Right cardiac atrium (tissue), 5 donors: ENCODE measurements around the gene TLR5. TPM values are rescaled to one million over a fixed set of nuclear protein-coding genes. Genes with fewer than 3 reads are reported as not detected.

Experiments used
- ATAC-seq, 2 donors: fragments of 200-7000 bp; cut with Tn5 transposase; one replicate each; pipeline versions ENCODE4 v1.8.0 to v1.9.1; 2020; ENCODE audit warnings: moderate library complexity in 2 of 2, mild to moderate bottlenecking in 1 of 2
- DNase-seq, 3 donors: peaks; one replicate each; pipeline ENCODE4 v3.0.0-alpha.2; 2020
- H3K27ac ChIP-seq: one replicate; pipeline ENCODE4 v1.5.1; 2013; ENCODE audit warnings: mild to moderate bottlenecking, low read length, control low read depth, moderate library complexity
- H3K27me3 ChIP-seq: one replicate; pipeline ENCODE4 v1.6.1; 2013; ENCODE audit not compliant: control insufficient read depth, insufficient read depth
- H3K4me1 ChIP-seq: one replicate; pipeline ENCODE4 v1.6.1; 2013; ENCODE audit warnings: low read length; ENCODE audit not compliant: control insufficient read depth, insufficient read depth
- H3K4me3 ChIP-seq: one replicate; pipeline ENCODE4 v1.5.1; 2013; ENCODE audit warnings: low read length, control low read depth
- H3K9me3 ChIP-seq: one replicate; pipeline ENCODE4 v1.6.1; 2013; ENCODE audit warnings: low read length; ENCODE audit not compliant: control insufficient read depth
- WGBS: extraction: QIAGEN DNeasy Blood & Tissue Kit; methylation state at CpG from one replicate; pipeline ENCODE4 v1.1.7; 2013; 5-methylcytosine and 5-hydroxymethylcytosine counted together
- intact Hi-C, 4 donors: fragments of 100-400 bp; cut with DNase I; formaldehyde crosslinking; loops; one replicate each; pipeline versions ENCODE4 v1.11.0 to v1.14.0; 2022 to 2023
- polyA plus RNA-seq: library from polyadenylated mRNA; stranded (reverse); fragments of 200-250 nt; gene quantifications from one replicate; pipeline ENCODE4 v1.2.3, GENCODE V29; 2013
- total RNA-seq, 4 donors: library from RNA; stranded (reverse); fragmentation: NEBNext Ultra II Directional; extraction: Animal tissue kit (Norgen Biotek cat#: 25700); gene quantifications; one replicate each; pipeline ENCODE4 v1.2.1, GENCODE V29; 2021
- donor health status: healthy with polysubstance abuse.
- donor health status: DM: no; HTN: yes; CAD: no.
- donor health status: DM: no; HTN: no; CAD: no.
- donor health status: DM: no; HTN: yes; CAD: no; lungs with severe emphysema.
- donor health status: DM: yes; HTN: yes; CAD: no.

TLR5 gene
- total and polyA plus RNA-seq, 5 donors: 1.9 to 6.8 (median 5.2) TPM

GRCh38 chr1:223147873-223148272 lies 4.8 kb upstream of the TLR5 start:
- H3K27me3 ChIP-seq: no peaks in the 10 kb centered on the region
- ATAC-seq (no peak), DNase-seq (no peak)
- H3K9me3 ChIP-seq: no peaks in the 10 kb centered on the region
- H3K4me1 ChIP-seq: peaks cover 6% of the 10 kb centered on the region
- no peak overlapping the region for H3K27ac ChIP-seq
- WGBS: 74% methylated on average over 3 of the region's 3 CpGs
- intact Hi-C loops: loop anchor here in 1 of 4 donors (10.0 kb wide), 1 partner anchor 217 kb away; the partner anchor contains the start of gene SUSD4
- H3K4me3 ChIP-seq: no peak overlapping the region

DNA sequence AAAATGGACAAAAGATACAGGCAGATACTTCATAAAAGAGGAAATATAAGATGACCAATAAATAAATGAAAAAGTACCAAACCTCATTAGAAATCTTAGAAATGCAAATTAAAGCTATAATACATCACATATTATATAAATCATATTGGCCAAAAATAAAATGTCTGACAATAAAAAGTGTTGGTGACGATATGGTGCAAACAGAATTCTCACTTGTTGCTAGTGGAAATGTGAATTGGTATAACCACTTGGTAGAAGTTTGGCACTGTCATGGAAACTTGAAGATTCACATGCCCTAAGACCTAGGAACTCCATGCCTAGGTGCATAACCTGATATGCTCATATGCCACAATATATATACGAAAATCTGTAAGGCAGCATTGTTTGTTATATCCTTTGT lies 4.4 kb upstream of the TLR5 start:
- H3K27ac ChIP-seq: no peak overlapping the region
- over 99% methylated on average over 2 of the region's 2 CpGs for WGBS
- intact Hi-C loops: loop anchor here in 1 of 4 donors (10.0 kb wide), 1 partner anchor 217 kb away; the partner anchor contains the start of gene SUSD4
- peaks cover 6% of the 10 kb centered on the region for H3K4me1 ChIP-seq
- H3K27me3 ChIP-seq: no peaks in the 10 kb centered on the region
- no peaks in the 10 kb centered on the region for H3K9me3 ChIP-seq
- no peak for DNase-seq
- no peak for ATAC-seq
- H3K4me3 ChIP-seq: no peak overlapping the region

DNA sequence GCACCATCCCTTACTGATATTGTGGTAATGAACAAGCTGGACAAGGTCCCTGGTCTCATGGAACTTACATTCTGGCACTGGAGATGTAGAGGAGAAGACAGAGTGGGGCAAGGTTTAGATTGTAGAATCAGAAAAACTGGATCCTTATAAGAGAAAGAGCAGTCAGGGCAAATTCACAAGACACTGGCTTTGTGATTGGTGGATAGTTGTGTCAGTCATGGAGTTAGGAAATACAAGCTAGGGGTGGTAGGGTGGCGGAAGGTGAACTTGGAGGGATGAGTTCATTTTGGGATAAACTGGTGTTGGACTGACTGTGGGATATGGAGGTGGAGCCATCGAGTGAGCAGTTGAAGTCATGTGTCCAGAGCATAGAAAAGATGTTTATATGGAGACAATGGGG lies 3.7 kb upstream of the TLR5 start:
- intact Hi-C loops: loop anchor here in 1 of 4 donors (10.0 kb wide), 1 partner anchor 218 kb away; the partner anchor contains the start of gene SUSD4

GRCh38 chr1:223144914-223145313 lies 1.9 kb upstream of the TLR5 start:
- Histone ChIP-seq H3K27ac (no peak overlapping the region), H3K4me1 (peaks cover 6% of the 10 kb centered on the region), H3K9me3 (no peaks in the 10 kb centered on the region), H3K4me3 (no peak overlapping the region), H3K27me3 (no peaks in the 10 kb centered on the region)
- intact Hi-C loops: loop anchor here in 1 of 4 donors (10.0 kb wide), 1 partner anchor 220 kb away; the partner anchor contains the start of gene SUSD4
- DNase-seq (no peak), ATAC-seq (no peak)
- 87% methylated on average over 5 of the region's 5 CpGs for WGBS

More for the DNA sequence above, 3.7 kb upstream of the TLR5 start:
- no peak overlapping the region for H3K4me3 ChIP-seq
- H3K27me3 ChIP-seq: no peaks in the 10 kb centered on the region
- H3K27ac ChIP-seq: no peak overlapping the region
- H3K9me3 ChIP-seq: no peaks in the 10 kb centered on the region
- 92% methylated on average over 2 of the region's 2 CpGs for WGBS
- DNase-seq (no peak), ATAC-seq (no peak)
- H3K4me1 ChIP-seq: peaks cover 6% of the 10 kb centered on the region

DNA sequence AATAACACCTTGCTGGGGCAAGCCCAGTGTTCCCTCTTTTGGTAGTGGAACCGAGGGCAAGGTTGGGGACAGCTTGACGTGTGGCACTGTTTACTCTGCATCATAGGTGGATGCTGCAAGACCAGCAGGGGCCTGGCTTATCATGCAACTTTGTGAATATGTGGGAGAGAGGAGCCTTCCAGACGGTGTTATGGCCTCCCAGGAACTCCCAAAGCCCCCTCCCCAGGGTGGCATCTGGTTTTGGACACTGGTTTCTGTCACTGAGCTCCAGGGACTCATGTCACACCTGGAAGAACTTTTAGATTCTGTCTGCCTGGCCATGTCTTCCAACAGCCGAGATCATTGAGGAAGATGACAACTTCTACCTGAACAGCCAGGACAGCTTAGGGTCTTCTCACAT lies 1.4 kb upstream of the TLR5 start:
- 80% methylated on average over 4 of the region's 4 CpGs for WGBS
- intact Hi-C loops: loop anchor here in 1 of 4 donors (10.0 kb wide), 1 partner anchor 220 kb away; the partner anchor contains the start of gene SUSD4
- no peak for ATAC-seq

GRCh38 chr1:223143537-223144248 lies 645 bp upstream of the TLR5 start:
- 35% methylated on average over 11 of the region's 11 CpGs for whole genome bisulfite sequencing
- Histone ChIP-seq H3K9me3 (no peaks in the 10 kb centered on the region), H3K27me3 (no peaks in the 10 kb centered on the region), H3K4me3 (peak overlapping the region; percentile 75), H3K27ac (no peak overlapping the region), H3K4me1 (peaks cover 6% of the 10 kb centered on the region)
- ATAC-seq (peak in 1 of 2 donors; percentile 10), DNase-seq (peak; percentile 25 to 72 (median 61))
- intact Hi-C loops: loop anchor here in 1 of 4 donors (10.0 kb wide), 1 partner anchor 221 kb away; the partner anchor contains the start of gene SUSD4

More for the DNA sequence above, 1.4 kb upstream of the TLR5 start:
- no peak for DNase-seq
- H3K4me1 ChIP-seq: peaks cover 6% of the 10 kb centered on the region
- no peak overlapping the region for H3K4me3 ChIP-seq
- H3K9me3 ChIP-seq: no peaks in the 10 kb centered on the region
- H3K27me3 ChIP-seq: no peaks in the 10 kb centered on the region
- H3K27ac ChIP-seq: no peak overlapping the region

DNA sequence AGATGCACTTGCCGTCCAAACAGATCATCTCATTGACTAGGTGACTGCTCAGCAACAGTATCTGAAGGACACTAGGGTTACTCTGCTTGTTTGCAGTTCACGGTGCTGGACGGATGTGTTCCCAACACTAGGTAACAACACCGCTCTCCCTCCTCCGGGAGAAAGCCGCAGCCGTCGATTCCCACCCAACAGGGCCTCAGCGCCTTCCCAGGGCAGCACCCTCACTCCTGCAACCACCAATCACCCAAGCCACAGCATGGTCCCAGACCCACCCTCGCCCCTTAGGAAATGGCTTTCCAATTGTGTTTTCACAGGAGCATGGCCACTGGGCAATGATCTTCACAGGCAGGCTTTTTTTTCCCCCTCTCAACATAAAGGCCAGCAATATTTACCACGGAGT lies 779 bp downstream of the TLR5 start:
- H3K9me3 ChIP-seq: no peaks in the 10 kb centered on the region
- WGBS: 87% methylated on average over 11 of the region's 11 CpGs
- DNase-seq (no peak), ATAC-seq (no peak)
- intact Hi-C loops: loop anchor here in 1 of 4 donors (10.0 kb wide), 1 partner anchor 223 kb away; the partner anchor contains the start of gene SUSD4
- peak overlapping the region; percentile 75 for H3K4me3 ChIP-seq
- peaks cover 6% of the 10 kb centered on the region for H3K4me1 ChIP-seq
- no peak overlapping the region for H3K27ac ChIP-seq
- H3K27me3 ChIP-seq: no peaks in the 10 kb centered on the region

GRCh38 chr1:223140611-223141405 lies 2.2 kb downstream of the TLR5 start:
- 66% methylated on average over 10 of the region's 10 CpGs for WGBS
- Histone ChIP-seq H3K4me3 (no peak overlapping the region), H3K9me3 (no peaks in the 10 kb centered on the region), H3K27ac (no peak overlapping the region), H3K4me1 (peaks cover 9% of the 10 kb centered on the region), H3K27me3 (no peaks in the 10 kb centered on the region)
- no peak for ATAC-seq
- DNase-seq: no peak
- intact Hi-C loops: loop anchor here in 1 of 4 donors (10.0 kb wide), 1 partner anchor 224 kb away; the partner anchor contains the start of gene SUSD4

DNA sequence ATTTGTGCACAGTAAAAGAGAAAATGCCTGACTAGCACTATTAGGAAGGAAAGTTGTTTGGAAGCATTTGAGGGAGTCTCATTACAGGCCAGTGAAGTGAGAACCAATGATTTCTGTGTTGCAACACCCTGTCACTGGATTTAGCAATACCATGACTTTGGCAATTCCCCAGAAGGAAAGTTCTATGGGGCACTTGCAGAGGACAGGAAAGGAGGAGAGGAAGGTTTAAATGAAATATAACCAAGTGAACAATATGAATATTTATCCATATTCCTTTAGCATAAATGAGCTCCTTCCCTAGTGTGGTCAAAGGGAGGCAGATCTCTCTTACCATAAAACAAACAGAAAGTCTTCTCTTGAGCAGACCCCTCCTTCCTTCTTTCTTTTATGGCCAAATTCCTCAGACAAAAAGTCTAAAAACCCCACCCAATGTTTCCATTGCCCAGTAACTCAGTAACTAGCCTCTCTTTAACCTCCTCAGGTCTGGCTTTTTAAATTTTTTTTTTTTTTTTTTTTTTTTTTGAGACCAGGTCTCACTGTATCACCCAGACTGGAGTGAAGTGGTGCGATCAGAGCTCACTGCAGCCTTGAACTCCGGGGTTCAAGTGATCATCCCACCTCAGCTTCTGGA lies 5.5 kb downstream of the TLR5 start:
- H3K27ac ChIP-seq: peak overlapping the region; percentile 59
- peaks cover 5% of the 10 kb centered on the region for H3K4me1 ChIP-seq
- intact Hi-C loops: loop anchor here in 3 of 4 donors (5.0 to 10.0 kb wide), 3 partner anchors 47 to 545 kb away; no protein-coding TSS in a partner anchor
- H3K9me3 ChIP-seq: no peaks in the 10 kb centered on the region
- no peaks in the 10 kb centered on the region for H3K27me3 ChIP-seq
- no peak overlapping the region for H3K4me3 ChIP-seq
- ATAC-seq: peak; percentile 56 to 62
- 91% methylated on average over 2 of the region's 2 CpGs for WGBS
- DNase-seq: no peak

GRCh38 chr1:223136086-223136485 lies 7.0 kb downstream of the TLR5 start:
- intact Hi-C loops: loop anchor here in 3 of 4 donors (5.0 to 10.0 kb wide), 3 partner anchors 49 to 546 kb away; no protein-coding TSS in a partner anchor
- Histone ChIP-seq H3K9me3 (no peaks in the 10 kb centered on the region), H3K4me1 (peaks cover 5% of the 10 kb centered on the region), H3K4me3 (no peak overlapping the region), H3K27me3 (no peaks in the 10 kb centered on the region), H3K27ac (no peak overlapping the region)
- DNase-seq: no peak
- 60% methylated on average over 2 of the region's 2 CpGs for WGBS
- no peak for ATAC-seq
